Stomach smooth muscle (tissue), 2 donors: ENCODE results near the gene RXFP1.

Experiments used
- H3K27ac ChIP-seq: one replicate; pipeline ENCODE4 v1.7.0; 2013; ENCODE audit warnings: mild to moderate bottlenecking, low read length, inconsistent platforms
- H3K27me3 ChIP-seq, 2 donors: one replicate each; pipeline ENCODE4 v1.7.0; 2013; ENCODE audit warnings: low read length in 2 of 2; ENCODE audit not compliant: insufficient read depth in 2 of 2, control insufficient read depth in 1 of 2
- H3K36me3 ChIP-seq, 2 donors: one replicate each; pipeline ENCODE4 v1.7.0; 2013; ENCODE audit warnings: low read length in 2 of 2; ENCODE audit not compliant: control insufficient read depth in 2 of 2, insufficient read depth in 2 of 2
- H3K4me1 ChIP-seq: one replicate; pipeline ENCODE4 v1.7.0; 2013; ENCODE audit warnings: low read length; ENCODE audit not compliant: control insufficient read depth, insufficient read depth
- H3K4me3 ChIP-seq, 2 donors: one replicate each; pipeline ENCODE4 v1.7.0; 2013; ENCODE audit warnings: low read length in 2 of 2
- H3K9ac ChIP-seq, 2 donors: one replicate each; pipeline ENCODE4 v1.7.0; 2013; ENCODE audit warnings: low read length in 2 of 2, mild to moderate bottlenecking in 1 of 2
- H3K9me3 ChIP-seq, 2 donors: one replicate each; pipeline ENCODE4 v1.7.0; 2013; ENCODE audit warnings: low read length in 2 of 2; ENCODE audit not compliant: control insufficient read depth in 2 of 2
- donor health status: healthy.
- donor health status: Pancreatic carcinoma.

The RXFP1 gene

GRCh38 chr4:158541506-158541905, 19.8 kb downstream of the RXFP1 start:
- no peak overlapping the region for H3K27ac ChIP-seq
- H3K9me3 ChIP-seq, result no peaks in the 10 kb centered on the region
- no peak overlapping the region for H3K4me3 ChIP-seq
- no peaks in the 10 kb centered on the region for H3K4me1 ChIP-seq
- no peak overlapping the region for H3K9ac ChIP-seq
- no peaks in the 10 kb centered on the region for H3K36me3 ChIP-seq
- no peaks in the 10 kb centered on the region for H3K27me3 ChIP-seq

- no peaks in the 10 kb centered on the region for H3K9me3 ChIP-seq
- H3K36me3 ChIP-seq, result no peaks in the 10 kb centered on the region
- H3K4me1 ChIP-seq, result no peaks in the 10 kb centered on the region
- no peak overlapping the region for H3K9ac ChIP-seq
- H3K4me3 ChIP-seq, result no peak overlapping the region
- H3K27ac ChIP-seq, result no peak overlapping the region
- H3K27me3 ChIP-seq, result no peaks in the 10 kb centered on the region
Measured at GRCh38 chr4:158543191-158543590, 21.5 kb downstream of the RXFP1 start.

- no peak overlapping the region for H3K27ac ChIP-seq
- no peaks in the 10 kb centered on the region for H3K36me3 ChIP-seq
- H3K27me3 ChIP-seq, result no peaks in the 10 kb centered on the region
- no peaks in the 10 kb centered on the region for H3K9me3 ChIP-seq
- H3K4me1 ChIP-seq, result no peaks in the 10 kb centered on the region
- H3K9ac ChIP-seq, result no peak overlapping the region
- H3K4me3 ChIP-seq, result no peak overlapping the region
Measured at GRCh38 chr4:158544141-158544540, 22.5 kb downstream of the RXFP1 start.

GRCh38 chr4:158553364-158553763, 31.7 kb downstream of the RXFP1 start:
- no peaks in the 10 kb centered on the region for H3K9me3 ChIP-seq
- no peaks in the 10 kb centered on the region for H3K27me3 ChIP-seq
- no peak overlapping the region for H3K9ac ChIP-seq
- H3K4me3 ChIP-seq, result no peak overlapping the region
- H3K27ac ChIP-seq, result no peak overlapping the region
- no peaks in the 10 kb centered on the region for H3K36me3 ChIP-seq
- no peaks in the 10 kb centered on the region for H3K4me1 ChIP-seq

GRCh38 chr4:158560284-158560683, 38.6 kb downstream of the RXFP1 start:
- Histone ChIP-seq H3K4me1 (no peaks in the 10 kb centered on the region), H3K27me3 (no peaks in the 10 kb centered on the region), H3K27ac (no peak overlapping the region), H3K36me3 (no peaks in the 10 kb centered on the region), H3K9me3 (no peaks in the 10 kb centered on the region), H3K9ac (no peak overlapping the region), H3K4me3 (no peak overlapping the region)

- Histone ChIP-seq H3K4me3 (no peak overlapping the region), H3K36me3 (no peaks in the 10 kb centered on the region), H3K9me3 (no peaks in the 10 kb centered on the region), H3K27ac (no peak overlapping the region), H3K9ac (no peak overlapping the region), H3K4me1 (no peaks in the 10 kb centered on the region), H3K27me3 (no peaks in the 10 kb centered on the region)
Measured at GRCh38 chr4:158566860-158567259, 45.2 kb downstream of the RXFP1 start.

GRCh38 chr4:158571736-158572135, 50.1 kb downstream of the RXFP1 start:
- H3K4me1 ChIP-seq, result no peaks in the 10 kb centered on the region
- H3K27ac ChIP-seq, result no peak overlapping the region

GRCh38 chr4:158572608-158573007, 50.9 kb downstream of the RXFP1 start:
- Histone ChIP-seq H3K27ac (no peak overlapping the region), H3K9me3 (no peaks in the 10 kb centered on the region), H3K4me1 (no peaks in the 10 kb centered on the region), H3K27me3 (no peaks in the 10 kb centered on the region), H3K9ac (no peak overlapping the region), H3K4me3 (no peak overlapping the region), H3K36me3 (no peaks in the 10 kb centered on the region)

More at GRCh38 chr4:158571736-158572135, 50.1 kb downstream of the RXFP1 start:
- H3K27me3 ChIP-seq, result no peaks in the 10 kb centered on the region
- no peak overlapping the region for H3K9ac ChIP-seq
- no peaks in the 10 kb centered on the region for H3K36me3 ChIP-seq
- H3K9me3 ChIP-seq, result no peaks in the 10 kb centered on the region
- H3K4me3 ChIP-seq, result no peak overlapping the region

- Histone ChIP-seq H3K4me3 (no peak overlapping the region), H3K36me3 (no peaks in the 10 kb centered on the region), H3K4me1 (no peaks in the 10 kb centered on the region), H3K27ac (no peak overlapping the region), H3K9ac (no peak overlapping the region), H3K27me3 (no peaks in the 10 kb centered on the region), H3K9me3 (no peaks in the 10 kb centered on the region)
Measured at GRCh38 chr4:158578476-158578875, 56.8 kb downstream of the RXFP1 start.

- Histone ChIP-seq H3K4me1 (no peaks in the 10 kb centered on the region), H3K27ac (no peak overlapping the region), H3K9ac (no peak overlapping the region), H3K4me3 (no peak overlapping the region), H3K36me3 (no peaks in the 10 kb centered on the region), H3K27me3 (no peaks in the 10 kb centered on the region), H3K9me3 (no peaks in the 10 kb centered on the region)
Measured at GRCh38 chr4:158580064-158580463, 58.4 kb downstream of the RXFP1 start.

- no peaks in the 10 kb centered on the region for H3K36me3 ChIP-seq
- H3K4me3 ChIP-seq, result no peak overlapping the region
- no peak overlapping the region for H3K9ac ChIP-seq
- H3K27me3 ChIP-seq, result no peaks in the 10 kb centered on the region
- no peak overlapping the region for H3K27ac ChIP-seq
- no peaks in the 10 kb centered on the region for H3K4me1 ChIP-seq
- no peaks in the 10 kb centered on the region for H3K9me3 ChIP-seq
Measured at GRCh38 chr4:158581161-158581560, 59.5 kb downstream of the RXFP1 start.
